ENCODE results near the gene STK24.

- TF ChIP-seq CTCF (conservative IDR thresholded peaks at IDR 0.05), result no peak
- no peak for TF ChIP-seq ZFX (IDR thresholded peaks at IDR 0.05)
Observed at GRCh38 chr13:98440390-98441055, 136.4 kb downstream of the STK24 start.
